OCI-LY7 (cell line): Measurements from ENCODE around the gene PTX4. TPM values are rescaled to one million over a fixed set of nuclear protein-coding genes. Genes with fewer than 3 reads are reported as not detected.

Source experiments
- BruUV-seq: library from RNA; stranded (reverse); fragments of 400-500 nt; replicated peaks from 2 replicates; lab custom pipeline; 2021; lab: Mats Ljungman, UMichigan
- CTCF ChIA-PET: fragments of 300-600 bp; sonication (Branson Sonifier 250); formaldehyde crosslinking; loops from one replicate; lab custom pipeline; 2022; ENCODE audit warnings: antibody characterized with exemption; ENCODE audit not compliant: unreplicated experiment; lab: Charles Lee
- POLR2A ChIA-PET: fragments of 300-600 bp; sonication (Branson Sonifier 250); formaldehyde crosslinking; loops from one replicate; lab custom pipeline; 2022; ENCODE audit warnings: antibody characterized with exemption; lab: Charles Lee
- DNase-seq: peaks from one replicate; pipeline ENCODE4 v3.0.0-alpha.2; 2015; ENCODE audit warnings: low spot score
- H2AFZ ChIP-seq: fragments of 200-600 bp; sonication (generic), shearing (Covaris generic); 2 replicates; pipeline ENCODE4 v1.6.1; 2014; ENCODE audit warnings: mild to moderate bottlenecking, antibody characterized with exemption, low read length, moderate library complexity
- H3K27ac ChIP-seq: fragments of 200-600 bp; sonication (generic); 2 replicates; pipeline ENCODE4 v1.5.1; 2014; ENCODE audit warnings: mixed run types, low read depth, mild to moderate bottlenecking, moderate library complexity, low read length, inconsistent platforms; ENCODE audit not compliant: poor library complexity, severe bottlenecking
- H3K36me3 ChIP-seq: fragments of 200-600 bp; sonication (generic); 2 replicates; pipeline ENCODE4 v1.6.1; 2014; ENCODE audit warnings: mild to moderate bottlenecking, antibody characterized with exemption, low read length, moderate library complexity, mixed read lengths; ENCODE audit not compliant: insufficient read depth
- H3K4me1 ChIP-seq: fragments of 200-600 bp; sonication (generic); 2 replicates; pipeline ENCODE4 v1.5.1; 2014; ENCODE audit warnings: mild to moderate bottlenecking, low read length; ENCODE audit not compliant: insufficient read depth, poor library complexity, severe bottlenecking
- H3K4me2 ChIP-seq: fragments of 200-600 bp; sonication (generic); 2 replicates; pipeline ENCODE4 v1.6.1; 2014; ENCODE audit warnings: mild to moderate bottlenecking, low read length
- H3K4me3 ChIP-seq: fragments of 200-600 bp; sonication (generic); 2 replicates; pipeline ENCODE4 v1.5.1; 2014; ENCODE audit warnings: mild to moderate bottlenecking, low read depth, low read length; ENCODE audit not compliant: poor library complexity, severe bottlenecking
- H3K79me2 ChIP-seq: fragments of 200-600 bp; sonication (generic); 2 replicates; pipeline ENCODE4 v1.6.1; 2016; ENCODE audit warnings: low read depth, mild to moderate bottlenecking, low read length, moderate library complexity, mixed read lengths; ENCODE audit not compliant: insufficient read depth
- H3K9me2 ChIP-seq: fragments of 200-600 bp; sonication (generic); 2 replicates; pipeline ENCODE4 v1.6.1; 2016; ENCODE audit warnings: mild to moderate bottlenecking, low read length, mixed read lengths; ENCODE audit not compliant: insufficient read depth
- H3K9me3 ChIP-seq: fragments of 200-600 bp; sonication (generic); 2 replicates; pipeline ENCODE4 v1.6.1; 2014; ENCODE audit warnings: mild to moderate bottlenecking, mixed run types, low read length, mixed read lengths
- H4K20me1 ChIP-seq: fragments of 200-600 bp; sonication (generic); 2 replicates; pipeline ENCODE4 v1.6.1; 2014; ENCODE audit warnings: mild to moderate bottlenecking, antibody characterized with exemption, low read length, moderate library complexity, mixed read lengths; ENCODE audit not compliant: insufficient read depth
- CTCF ChIP-seq: fragments of 200-600 bp; sonication (generic); conservative IDR thresholded peaks from 2 replicates; pipeline ENCODE4 v1.5.1; 2014; ENCODE audit warnings: mild to moderate bottlenecking, antibody characterized with exemption, low read length, moderate library complexity, mixed read lengths
- EZH2phosphoT487 ChIP-seq: fragments of 200-600 bp; sonication (generic); IDR thresholded peaks from 2 replicates; pipeline ENCODE4 v1.6.1; 2018; ENCODE audit warnings: low read depth, borderline replicate concordance, mild to moderate bottlenecking, mixed run types, antibody characterized with exemption, low read length, moderate library complexity, mixed read lengths
- intact Hi-C: fragments of 100-400 bp; cut with micrococcal nuclease; formaldehyde crosslinking; loops from one replicate; pipeline ENCODE4 v1.10.0; 2022; ENCODE audit not compliant: unreplicated experiment
- total RNA-seq, 2 experiments: library from RNA; depleted of rRNA in 1 of 2; stranded (reverse); fragments of >200 nt in 1 of 2; shearing (Covaris generic) in 1 of 2; gene quantifications; 2 replicates each; pipeline ENCODE4 v1.2.3, GENCODE V29; 2014 to 2022

Gene PTX4
- total RNA-seq, 2 experiments from 2014 or later, result not detected

- CTCF ChIA-PET, result no interaction called here
- H3K36me3 ChIP-seq, result peaks cover 83% of the 10 kb centered on the region
- no peak overlapping the region for H3K4me2 ChIP-seq
Measured at GRCh38 chr16:1498899-1499676, 10.3 kb upstream of the PTX4 start.

GRCh38 chr16:1497014-1497598 lies 8.4 kb upstream of the PTX4 start:
- DNase-seq, result no peak
- CTCF ChIA-PET, result no interaction called here
- no peak overlapping the region for H3K4me3 ChIP-seq
- TF ChIP-seq CTCF (no peak), EZH2phosphoT487 (no peak)
- no peak overlapping the region for H3K4me2 ChIP-seq
- H3K9me3 ChIP-seq, result no peaks in the 10 kb centered on the region
- peaks cover 64% of the 10 kb centered on the region for H3K36me3 ChIP-seq
- H2AFZ ChIP-seq, result no peak overlapping the region
- intact Hi-C loops, result no loop called here
- H3K9me2 ChIP-seq, result no peaks in the 10 kb centered on the region
- H3K27ac ChIP-seq, result no peak overlapping the region
- no TSS peak for BruUV-seq
- H3K4me1 ChIP-seq, result peaks cover 16% of the 10 kb centered on the region
- H4K20me1 ChIP-seq, result no peaks in the 10 kb centered on the region
- POLR2A ChIA-PET, result no interaction called here
- H3K79me2 ChIP-seq, result peaks cover 7% of the 10 kb centered on the region; the same call in 1 of the 2 replicates

More at GRCh38 chr16:1498899-1499676, 10.3 kb upstream of the PTX4 start:
- Histone ChIP-seq H3K9me3 (no peaks in the 10 kb centered on the region), H3K4me1 (peaks cover 7% of the 10 kb centered on the region), H2AFZ (no peak overlapping the region), H3K9me2 (no peaks in the 10 kb centered on the region), H4K20me1 (no peaks in the 10 kb centered on the region), H3K4me3 (no peak overlapping the region), H3K27ac (no peak overlapping the region), H3K79me2 (peaks cover under 1% of the 10 kb centered on the region; the same call in 1 of the 2 replicates)
- no peak for DNase-seq
- POLR2A ChIA-PET, result no interaction called here
- intact Hi-C loops, result no loop called here
- no TSS peak for BruUV-seq
- no peak for TF ChIP-seq CTCF

- Histone ChIP-seq H4K20me1 (no peaks in the 10 kb centered on the region), H3K36me3 (peaks cover 58% of the 10 kb centered on the region), H3K4me2 (no peak overlapping the region), H3K79me2 (peaks cover 7% of the 10 kb centered on the region; the same call in 1 of the 2 replicates), H3K9me2 (no peaks in the 10 kb centered on the region), H2AFZ (no peak overlapping the region), H3K4me3 (no peak overlapping the region), H3K9me3 (no peaks in the 10 kb centered on the region), H3K4me1 (peaks cover 16% of the 10 kb centered on the region), H3K27ac (no peak overlapping the region)
- DNase-seq, result no peak
- CTCF ChIA-PET, result no interaction called here
- no peak for TF ChIP-seq CTCF
- TF ChIP-seq EZH2phosphoT487, result no peak
- intact Hi-C loops, result no loop called here
- BruUV-seq, result no TSS peak
- POLR2A ChIA-PET, result no interaction called here
Measured at GRCh38 chr16:1496464-1496863, 7.7 kb upstream of the PTX4 start.
